Measurements from ENCODE around the gene PARN.

DNA sequence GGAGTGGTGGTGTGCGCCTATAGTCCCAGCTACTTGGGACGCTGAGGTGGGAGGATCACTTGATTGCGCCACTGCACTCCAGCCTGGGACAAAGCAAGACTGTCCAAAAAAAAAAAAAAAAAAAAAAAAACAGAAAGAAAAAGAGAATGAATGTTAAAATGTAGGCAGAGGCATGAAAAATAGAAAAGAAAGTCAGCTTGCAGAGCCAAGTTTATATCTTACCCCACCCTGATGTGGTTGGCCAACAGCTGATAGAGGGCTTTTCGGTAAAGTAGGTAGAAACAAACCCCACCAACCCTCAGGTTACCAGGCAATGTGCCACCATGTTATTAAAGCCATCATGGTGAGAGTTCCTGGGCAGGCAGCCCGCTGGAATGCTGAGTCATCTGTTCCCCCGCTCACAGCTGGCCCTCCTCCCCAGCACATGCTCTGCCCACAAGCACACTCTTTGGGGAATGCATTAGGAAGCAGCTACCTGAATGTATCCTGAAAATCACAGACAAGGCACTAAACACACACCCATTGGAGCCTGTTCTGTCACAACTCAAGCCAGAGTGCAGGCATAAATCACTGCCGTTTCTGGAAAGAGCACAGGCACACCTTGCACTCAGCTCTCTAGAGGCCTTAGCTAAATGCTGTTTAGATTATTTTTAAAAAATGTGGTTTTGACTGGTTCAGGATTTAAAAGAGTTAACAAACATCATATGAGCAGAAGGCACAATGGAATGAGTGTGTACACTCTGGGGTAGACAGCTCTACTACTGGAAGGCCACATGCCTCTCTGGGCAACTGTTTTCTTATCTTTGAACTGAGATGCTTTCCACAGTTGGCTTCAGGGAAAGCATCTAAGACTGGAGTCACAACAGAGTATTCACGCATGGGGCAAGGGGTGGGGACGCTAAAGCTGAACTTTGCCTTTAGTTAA is 128.5 kb downstream of the PARN start:
- TF ChIP-seq, protein P1, sequence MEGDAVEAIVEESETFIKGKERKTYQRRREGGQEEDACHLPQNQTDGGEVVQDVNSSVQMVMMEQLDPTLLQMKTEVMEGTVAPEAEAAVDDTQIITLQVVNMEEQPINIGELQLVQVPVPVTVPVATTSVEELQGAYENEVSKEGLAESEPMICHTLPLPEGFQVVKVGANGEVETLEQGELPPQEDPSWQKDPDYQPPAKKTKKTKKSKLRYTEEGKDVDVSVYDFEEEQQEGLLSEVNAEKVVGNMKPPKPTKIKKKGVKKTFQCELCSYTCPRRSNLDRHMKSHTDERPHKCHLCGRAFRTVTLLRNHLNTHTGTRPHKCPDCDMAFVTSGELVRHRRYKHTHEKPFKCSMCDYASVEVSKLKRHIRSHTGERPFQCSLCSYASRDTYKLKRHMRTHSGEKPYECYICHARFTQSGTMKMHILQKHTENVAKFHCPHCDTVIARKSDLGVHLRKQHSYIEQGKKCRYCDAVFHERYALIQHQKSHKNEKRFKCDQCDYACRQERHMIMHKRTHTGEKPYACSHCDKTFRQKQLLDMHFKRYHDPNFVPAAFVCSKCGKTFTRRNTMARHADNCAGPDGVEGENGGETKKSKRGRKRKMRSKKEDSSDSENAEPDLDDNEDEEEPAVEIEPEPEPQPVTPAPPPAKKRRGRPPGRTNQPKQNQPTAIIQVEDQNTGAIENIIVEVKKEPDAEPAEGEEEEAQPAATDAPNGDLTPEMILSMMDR (IDR thresholded peaks at IDR 0.05) = no peak
- peak; percentile 49 to 93 (median 84) for TF ChIP-seq POLR2AphosphoS5 (IDR thresholded peaks at IDR 0.05)
- no peak for TF ChIP-seq POLR2A (IDR thresholded peaks at IDR 0.05)
- peak in 2 of 4 donors; percentile 29 to 62 for TF ChIP-seq EP300 (IDR thresholded peaks at IDR 0.05)

Data from sigmoid colon (tissue), 4 donors.